Measurements from ENCODE around the gene S100A4.

S100A4 gene

GRCh38 chr1:153553096-153553495 is 7.5 kb upstream of the S100A4 start:
- in situ Hi-C loops (cut with MboI; ENCODE audit: low pct_unique_long_range_greater_than_20kb, low sequenced_read_pairs, unreplicated experiment) = no loop called here
- no peak for TF ChIP-seq CTCF (IDR thresholded peaks at IDR 0.05; ENCODE audit: extremely low read depth, insufficient read depth, missing control alignments)
- DNase-seq (ENCODE audit: low spot score) = no peak

GRCh38 chr1:153552335-153552734 is 6.7 kb upstream of the S100A4 start:
- DNase-seq (ENCODE audit: low spot score) = no peak
- TF ChIP-seq CTCF (IDR thresholded peaks at IDR 0.05; ENCODE audit: extremely low read depth, insufficient read depth, missing control alignments) = no peak
- in situ Hi-C loops (cut with MboI; ENCODE audit: low pct_unique_long_range_greater_than_20kb, low sequenced_read_pairs, unreplicated experiment) = no loop called here

GRCh38 chr1:153550827-153551500 is 5.4 kb upstream of the S100A4 start:
- DNase-seq (ENCODE audit: low spot score) = no peak
- in situ Hi-C loops (cut with MboI; ENCODE audit: low pct_unique_long_range_greater_than_20kb, low sequenced_read_pairs, unreplicated experiment) = no loop called here
- TF ChIP-seq CTCF (IDR thresholded peaks at IDR 0.05; ENCODE audit: extremely low read depth, insufficient read depth, missing control alignments) = no peak

GRCh38 chr1:153550398-153550758 is 4.8 kb upstream of the S100A4 start:
- no peak for DNase-seq (ENCODE audit: low spot score)
- no peak for TF ChIP-seq CTCF (IDR thresholded peaks at IDR 0.05; ENCODE audit: extremely low read depth, insufficient read depth, missing control alignments)
- in situ Hi-C loops (cut with MboI; ENCODE audit: low pct_unique_long_range_greater_than_20kb, low sequenced_read_pairs, unreplicated experiment) = no loop called here

GRCh38 chr1:153549741-153550397 is 4.3 kb upstream of the S100A4 start:
- in situ Hi-C loops (cut with MboI; ENCODE audit: low pct_unique_long_range_greater_than_20kb, low sequenced_read_pairs, unreplicated experiment) = no loop called here
- no peak for TF ChIP-seq CTCF (IDR thresholded peaks at IDR 0.05; ENCODE audit: extremely low read depth, insufficient read depth, missing control alignments)
- DNase-seq (ENCODE audit: low spot score) = no peak

GRCh38 chr1:153548722-153549688 is 3.4 kb upstream of the S100A4 start, which contains the start of gene S100A3:
S100A3 (minus strand) TSS chr1:153549258; CDS start chr1:153548485, 773 bp downstream.
- no peak for DNase-seq (ENCODE audit: low spot score)
- TF ChIP-seq CTCF (IDR thresholded peaks at IDR 0.05; ENCODE audit: extremely low read depth, insufficient read depth, missing control alignments) = no peak
- in situ Hi-C loops (cut with MboI; ENCODE audit: low pct_unique_long_range_greater_than_20kb, low sequenced_read_pairs, unreplicated experiment) = no loop called here

Measured in GM13977 (cell line).